ENCODE data around the gene RPS5. TPM values are rescaled to one million over a fixed set of nuclear protein-coding genes. Genes with fewer than 3 reads are reported as not detected.

The RPS5 gene
- total RNA-seq, 1 experiment from 2014 or later = 1,400 TPM

DNA sequence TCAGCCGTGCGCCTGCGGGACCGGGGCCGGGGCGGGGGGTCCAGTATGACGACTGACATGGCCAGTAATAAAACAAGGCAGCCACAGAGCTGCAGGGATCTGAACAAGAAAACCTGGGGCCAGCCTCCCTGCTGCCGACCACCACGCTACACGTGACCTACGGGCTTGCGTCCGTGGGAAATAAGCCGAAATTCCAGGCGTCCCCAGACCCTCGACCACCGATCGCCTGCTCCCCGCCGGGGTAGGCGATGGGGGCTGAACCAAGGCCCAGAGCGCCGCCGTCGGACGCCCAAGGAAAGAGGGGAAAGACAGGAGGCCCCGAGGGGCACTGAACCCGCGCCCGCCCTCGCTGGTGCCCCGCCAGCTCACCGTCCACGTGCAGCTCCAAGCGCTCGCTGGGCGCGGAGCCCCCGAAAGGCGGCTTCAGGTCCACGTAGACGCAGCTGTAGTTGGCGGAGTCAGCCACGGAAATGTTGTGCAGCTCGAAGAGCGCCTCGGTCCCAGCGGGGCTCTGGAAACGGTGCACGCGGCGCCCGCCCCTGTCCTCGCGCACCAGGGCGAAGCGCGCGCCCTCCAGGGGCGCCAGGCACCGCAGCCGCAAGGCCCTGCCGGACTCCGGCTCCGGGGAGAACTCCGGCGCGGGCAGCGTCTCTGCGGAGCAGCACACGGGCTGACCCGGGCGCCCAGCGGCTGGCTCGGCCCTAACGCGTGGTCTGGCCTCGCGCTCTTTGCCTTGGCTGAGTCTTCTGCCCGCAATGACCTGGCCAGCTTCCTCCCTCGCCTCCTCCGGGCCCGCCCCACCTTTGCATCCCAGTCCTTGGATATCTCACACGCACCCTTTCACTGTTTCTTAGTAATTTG is 36.8 kb upstream of the RPS5 start:
- Histone ChIP-seq H3K23me2 (ENCODE audit: insufficient read length, low read depth, low read length, poor library complexity, severe bottlenecking) (peaks cover 6% of the 10 kb centered on the region), H2AFZ (ENCODE audit: low read length) (no peak overlapping the region), H3K18ac (ENCODE audit: insufficient read length, low read depth, low read length) (no peak overlapping the region), H3K4me2 (ENCODE audit: insufficient read depth, insufficient read length, low read length) (no peak overlapping the region), H3K4ac (ENCODE audit: low read depth, low read length) (no peak overlapping the region), H4K20me1 (ENCODE audit: control insufficient read depth, insufficient read depth, insufficient read length) (no peaks in the 10 kb centered on the region), H3K4me1 (ENCODE audit: insufficient read depth, low read length) (no peaks in the 10 kb centered on the region), H3K27ac (ENCODE audit: insufficient read length, low read depth, low read length) (no peak overlapping the region), H3K79me2 (ENCODE audit: insufficient read depth, low read length) (no peaks in the 10 kb centered on the region), H3K23ac (ENCODE audit: insufficient read length, low read depth, low read length) (no peak overlapping the region), H4K8ac (replicated peaks; ENCODE audit: insufficient read length, low read depth, low read length) (no peak overlapping the region), H2AK5ac (ENCODE audit: insufficient read length, low read length) (no peak overlapping the region), H2BK12ac (ENCODE audit: insufficient read length, low read depth, low read length) (no peak overlapping the region), H3K56ac (ENCODE audit: insufficient read length, low read depth, low read length) (no peak overlapping the region), H2BK120ac (ENCODE audit: low read depth, low read length, poor library complexity, severe bottlenecking) (no peak overlapping the region), H3K79me1 (ENCODE audit: insufficient read depth, low read depth, low read length, poor library complexity, severe bottlenecking) (no peaks in the 10 kb centered on the region), H2BK15ac (ENCODE audit: low read depth, low read length) (no peak overlapping the region; the same call in 1 of the 2 replicates), H4K5ac (ENCODE audit: insufficient read length, low read depth, low read length) (no peak overlapping the region), H3K14ac (ENCODE audit: insufficient read depth, low read length) (no peak overlapping the region), H3K9me3 (ENCODE audit: control insufficient read depth, low read depth, low read length) (no peaks in the 10 kb centered on the region), H2BK20ac (ENCODE audit: low read depth, low read length, poor library complexity, severe bottlenecking) (no peak overlapping the region), H3K27me3 (ENCODE audit: insufficient read depth, low read length) (no peaks in the 10 kb centered on the region), H4K91ac (ENCODE audit: insufficient read length, low read depth, low read length) (no peak overlapping the region), H2BK5ac (ENCODE audit: insufficient read length, low read length) (no peak overlapping the region), H3T11ph (ENCODE audit: low read length) (no peak overlapping the region), H3K9ac (ENCODE audit: extremely low read depth, insufficient read length, low read length) (no peak overlapping the region)
- TF ChIP-seq, protein P1, sequence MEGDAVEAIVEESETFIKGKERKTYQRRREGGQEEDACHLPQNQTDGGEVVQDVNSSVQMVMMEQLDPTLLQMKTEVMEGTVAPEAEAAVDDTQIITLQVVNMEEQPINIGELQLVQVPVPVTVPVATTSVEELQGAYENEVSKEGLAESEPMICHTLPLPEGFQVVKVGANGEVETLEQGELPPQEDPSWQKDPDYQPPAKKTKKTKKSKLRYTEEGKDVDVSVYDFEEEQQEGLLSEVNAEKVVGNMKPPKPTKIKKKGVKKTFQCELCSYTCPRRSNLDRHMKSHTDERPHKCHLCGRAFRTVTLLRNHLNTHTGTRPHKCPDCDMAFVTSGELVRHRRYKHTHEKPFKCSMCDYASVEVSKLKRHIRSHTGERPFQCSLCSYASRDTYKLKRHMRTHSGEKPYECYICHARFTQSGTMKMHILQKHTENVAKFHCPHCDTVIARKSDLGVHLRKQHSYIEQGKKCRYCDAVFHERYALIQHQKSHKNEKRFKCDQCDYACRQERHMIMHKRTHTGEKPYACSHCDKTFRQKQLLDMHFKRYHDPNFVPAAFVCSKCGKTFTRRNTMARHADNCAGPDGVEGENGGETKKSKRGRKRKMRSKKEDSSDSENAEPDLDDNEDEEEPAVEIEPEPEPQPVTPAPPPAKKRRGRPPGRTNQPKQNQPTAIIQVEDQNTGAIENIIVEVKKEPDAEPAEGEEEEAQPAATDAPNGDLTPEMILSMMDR (conservative IDR thresholded peaks at IDR 0.05) = no peak
- Mint-ChIP-seq H3K27ac (no peak overlapping the region), H3K9me3 (no peaks in the 10 kb centered on the region), H3K27me3 (ENCODE audit: low read depth) (peaks cover 8% of the 10 kb centered on the region), H3K4me3 (no peak overlapping the region), H3K4me1 (peaks cover 0 to 6% of the 10 kb centered on the region in 2 experiments; a peak in 2 of 4 replicates), H3K36me3 (ENCODE audit: insufficient read depth in 1 of 3, low read depth in 3 of 3) (peaks cover 0 to 4% (median 2%) of the 10 kb centered on the region in 3 experiments; a peak in 3 of 7 replicates)
- no peak for DNase-seq
- WGBS (ENCODE audit: extremely low coverage, insufficient read length, low lambda C conversion rate) = no CpG with 5 or more reads among the region's 84 CpGs

Data from H9 (cell line).